Neural cell (in vitro differentiated cells): ENCODE data around the gene FBN1.

Experiments used
- CTCF ChIP-seq: fragments of 450-650 bp; IDR thresholded peaks from 2 replicates; pipeline ENCODE4 v1.5.1; 2014; ENCODE audit warnings: antibody characterized with exemption, mild to moderate bottlenecking, moderate library complexity; ENCODE audit not compliant: poor library complexity, severe bottlenecking
- POLR2AphosphoS5 ChIP-seq: IDR thresholded peaks from 2 replicates; pipeline ENCODE4 v1.6.1; 2012

GRCh38 chr15:48623456-48623855 is 22.1 kb downstream of the FBN1 start:
- TF ChIP-seq POLR2AphosphoS5 (no peak), CTCF (no peak)
